ENCODE data around the gene PRKD1. TPM values are rescaled to one million over a fixed set of nuclear protein-coding genes. Genes with fewer than 3 reads are reported as not detected.

PRKD1 gene
- total and polyA plus RNA-seq, 2 of the 13 experiments (the other 11 are each of a cell fraction or from before 2014, with no cell fraction given): 0.22 to 1.3 TPM

- Histone ChIP-seq H2AFZ (ENCODE audit: low read length) (no peak overlapping the region), H3K27me3 (ENCODE audit: control insufficient read depth in 1 of 2, insufficient read depth in 2 of 2, low read length in 2 of 2) (no peaks in the 10 kb centered on the region), H3K9ac (ENCODE audit: insufficient read depth, low read depth, low read length) (no peak overlapping the region), H3K79me2 (ENCODE audit: insufficient read depth, low read length) (no peaks in the 10 kb centered on the region), H4K20me1 (ENCODE audit: insufficient read depth, low read length) (no peaks in the 10 kb centered on the region), H3K9me3 (ENCODE audit: low read length) (peaks cover 25% of the 10 kb centered on the region), H3K4me2 (ENCODE audit: low read depth, low read length) (no peak overlapping the region), H3K4me3 (replicated peaks in 1 of 3; ENCODE audit: insufficient read depth in 1 of 3, low read depth in 2 of 3, low read length in 3 of 3) (no peak overlapping the region), H3K36me3 (replicated peaks in 1 of 2; ENCODE audit: control insufficient read depth in 1 of 2, insufficient read depth in 2 of 2, low read length in 2 of 2) (no peaks in the 10 kb centered on the region), H3K4me1 (ENCODE audit: insufficient read depth, low read length) (no peaks in the 10 kb centered on the region), H3K27ac (ENCODE audit: extremely low read length, insufficient read depth, low read length) (no peak overlapping the region)
- no peak for DNase-seq (ENCODE audit: low spot score)
- no peak for TF ChIP-seq ZNF432 (CRISPR knock-in tag; IDR thresholded peaks at IDR 0.05; ENCODE audit: borderline replicate concordance)
- TF ChIP-seq HMGA1 (CRISPR knock-in tag; conservative IDR thresholded peaks at IDR 0.05): no peak
- TF ChIP-seq ZNF615 (CRISPR knock-in tag; IDR thresholded peaks at IDR 0.05; ENCODE audit: borderline replicate concordance): no peak
- no peak for TF ChIP-seq NFYC (CRISPR knock-in tag; IDR thresholded peaks at IDR 0.05)
- TF ChIP-seq HDAC6 (IDR thresholded peaks at IDR 0.05; ENCODE audit: low read depth, low read length): no peak
- TF ChIP-seq NCOA5 (CRISPR knock-in tag; IDR thresholded peaks at IDR 0.05): no peak
- no peak for TF ChIP-seq ZNF207 (IDR thresholded peaks at IDR 0.05; ENCODE audit: borderline replicate concordance)
- no peak for TF ChIP-seq ZNF841 (CRISPR knock-in tag; IDR thresholded peaks at IDR 0.05; ENCODE audit: borderline replicate concordance)
- TF ChIP-seq ZNF296 (CRISPR knock-in tag; conservative IDR thresholded peaks at IDR 0.05): no peak
- TF ChIP-seq MXD1 (CRISPR knock-in tag; IDR thresholded peaks at IDR 0.05): no peak
- TF ChIP-seq SUZ12 (IDR thresholded peaks at IDR 0.05; ENCODE audit: low read depth, low read length): no peak
- no peak for TF ChIP-seq HNF4A (CRISPR knock-in tag; IDR thresholded peaks at IDR 0.05)
- no peak for TF ChIP-seq PRMT3 (CRISPR knock-in tag; IDR thresholded peaks at IDR 0.05; ENCODE audit: borderline replicate concordance, low read depth)
- CTCF ChIA-PET (ENCODE audit: low intra/inter-chr PET ratio, low total read pairs): no interaction called here
- ATAC-seq: no peak
- FAIRE-seq: no peak
- in situ Hi-C loops (cut with HindIII; ENCODE audit: extremely low pct_ligation_motif_present, low pct_unique_long_range_greater_than_20kb): loop anchor here (5.0 to 10.0 kb wide), 3 partner anchors 450 to 888 kb away; no protein-coding TSS in a partner anchor
- intact Hi-C loops (cut with micrococcal nuclease; ENCODE audit: unreplicated experiment): no loop called here
- no TSS peak for BruUV-seq (replicated peaks)
- 32% methylated on average over 3 of the region's 3 CpGs for whole genome bisulfite sequencing (ENCODE audit: low lambda C conversion rate)
- POLR2A ChIA-PET: no interaction called here
Observed at GRCh38 chr14:29554335-29554734, 373.3 kb downstream of the PRKD1 start.

All from HepG2 (cell line).